Endothelial cell of umbilical vein (primary cell): ENCODE measurements around the gene CAMK2D. TPM values are rescaled to one million over a fixed set of nuclear protein-coding genes. Genes with fewer than 3 reads are reported as not detected.

Experiments used
- BruUV-seq: library from RNA; stranded (reverse); fragments of 400-500 nt; replicated peaks from 2 replicates; lab custom pipeline; 2021; lab: Mats Ljungman, UMichigan
- CTCF ChIA-PET: fragments of 300-600, 350-600 bp; sonication (Branson Sonifier 250); formaldehyde crosslinking; loops from one replicate; lab custom pipeline; 2021; ENCODE audit warnings: antibody characterized with exemption, inconsistent platforms; lab: Charles Lee
- POLR2A ChIA-PET: fragments of 300-600, 350-600 bp; sonication (Branson Sonifier 250); formaldehyde crosslinking; loops from one replicate; lab custom pipeline; 2021; ENCODE audit warnings: antibody characterized with exemption, inconsistent platforms; lab: Charles Lee
- DNase-seq: peaks from one replicate; pipeline ENCODE4 v3.0.0-alpha.2; 2011; ENCODE audit warnings: low read depth, low spot score
- FAIRE-seq: peaks from 2 replicates; lab custom pipeline; 2011; peaks lifted over from hg19 to GRCh38; lab: Jason Lieb, UNC
- H2AFZ ChIP-seq: 2 replicates; pipeline ENCODE4 v1.6.0; 2012; ENCODE audit warnings: low read depth, low read length, control low read depth, inconsistent platforms
- H3K27ac ChIP-seq: 2 replicates; pipeline ENCODE4 v1.5.1; 2011; ENCODE audit warnings: low read depth, mild to moderate bottlenecking, control low read depth, low read length, moderate library complexity; ENCODE audit not compliant: insufficient read depth
- H3K27me3 ChIP-seq, 2 experiments: 2 replicates each; pipeline versions ENCODE4 v1.6.0 to v1.6.1; 2011; ENCODE audit warnings: low read length in 2 of 2, mixed read lengths in 1 of 2; ENCODE audit not compliant: control insufficient read depth in 2 of 2, insufficient read depth in 2 of 2
- H3K36me3 ChIP-seq, 2 experiments: 2 replicates in 1 of 2; 3 replicates in 1 of 2; pipeline ENCODE4 v1.5.1; 2011; ENCODE audit warnings: low read length in 2 of 2, mild to moderate bottlenecking in 1 of 2, moderate library complexity in 1 of 2; ENCODE audit not compliant: control insufficient read depth in 2 of 2, insufficient read depth in 2 of 2; ENCODE audit errors: extremely low read depth in 1 of 2
- H3K4me1 ChIP-seq: 3 replicates; pipeline ENCODE4 v1.5.1; 2011; ENCODE audit warnings: mild to moderate bottlenecking, low read length; ENCODE audit not compliant: control insufficient read depth, insufficient read depth; ENCODE audit errors: extremely low read depth
- H3K4me2 ChIP-seq: 2 replicates; pipeline ENCODE4 v1.6.1; 2011; ENCODE audit warnings: low read length, control low read depth, mixed read lengths; ENCODE audit not compliant: insufficient read depth
- H3K4me3 ChIP-seq, 3 experiments: fragments of 200-600 bp in 1 of 3; sonication (generic), shearing (Covaris generic) in 1 of 3; replicated peaks in 1 of 3; 2 replicates each; pipeline ENCODE4 v1.5.1; 2011 to 2016; ENCODE audit warnings: control low read depth in 3 of 3, low read length in 3 of 3, mild to moderate bottlenecking in 2 of 3, inconsistent platforms in 1 of 3, low read depth in 1 of 3, moderate library complexity in 1 of 3; ENCODE audit not compliant: insufficient read depth in 1 of 3
- H3K79me2 ChIP-seq: 2 replicates; pipeline ENCODE4 v1.6.0; 2012; ENCODE audit warnings: low read length, inconsistent platforms; ENCODE audit not compliant: control insufficient read depth, insufficient read depth
- H3K9ac ChIP-seq: replicated peaks from 2 replicates; pipeline ENCODE3; 2011; ENCODE audit warnings: low read length, control low read depth; ENCODE audit not compliant: insufficient read depth; ENCODE audit errors: extremely low read depth
- H3K9me1 ChIP-seq: replicated peaks from 3 replicates; pipeline ENCODE4 v1.6.0; 2011; ENCODE audit warnings: mild to moderate bottlenecking, low read length; ENCODE audit not compliant: control insufficient read depth, insufficient read depth; ENCODE audit errors: extremely low read depth
- H3K9me3 ChIP-seq: replicated peaks from 2 replicates; pipeline ENCODE4 v1.5.1; 2012; ENCODE audit warnings: low read length, inconsistent platforms; ENCODE audit not compliant: control insufficient read depth, insufficient read depth
- H4K20me1 ChIP-seq: replicated peaks from 2 replicates; pipeline ENCODE3; 2011; ENCODE audit warnings: mild to moderate bottlenecking, low read length; ENCODE audit not compliant: control insufficient read depth, insufficient read depth; ENCODE audit errors: extremely low read depth
- EZH2 ChIP-seq: IDR thresholded peaks from 2 replicates; pipeline ENCODE4 v1.6.1; 2012; ENCODE audit warnings: borderline replicate concordance, low read depth, mild to moderate bottlenecking, moderate library complexity, low read length, inconsistent platforms; ENCODE audit not compliant: severe bottlenecking
- FOS ChIP-seq: IDR thresholded peaks from 2 replicates; pipeline ENCODE4 v1.6.1; 2011; ENCODE audit warnings: mild to moderate bottlenecking, low read length, moderate library complexity, borderline replicate concordance; ENCODE audit not compliant: insufficient read depth
- GATA2 ChIP-seq: IDR thresholded peaks from 2 replicates; pipeline ENCODE4 v1.7.0; 2011; ENCODE audit warnings: low read depth, mild to moderate bottlenecking, moderate library complexity, mixed read lengths, low read length; ENCODE audit not compliant: insufficient read length, insufficient read depth
- JUN ChIP-seq: IDR thresholded peaks from 2 replicates; pipeline ENCODE4 v1.6.1; 2011; ENCODE audit warnings: borderline replicate concordance, low read depth; ENCODE audit not compliant: insufficient read length, insufficient read depth
- MYC ChIP-seq: IDR thresholded peaks from one replicate; pipeline ENCODE4 v1.6.1; 2011; ENCODE audit warnings: mild to moderate bottlenecking, low read depth, low read length
- POLR2A ChIP-seq: IDR thresholded peaks from 2 replicates; pipeline ENCODE4 v1.6.1; 2012; ENCODE audit warnings: low read depth, mild to moderate bottlenecking, control low read depth, low read length
- POLR2AphosphoS5 ChIP-seq: IDR thresholded peaks from 2 replicates; pipeline ENCODE4 v1.6.1; 2012; ENCODE audit warnings: low read depth, mild to moderate bottlenecking, control low read depth, low read length, moderate library complexity; ENCODE audit not compliant: insufficient read depth
- dilution Hi-C: fragments of 300-500 bp; cut with MboI; formaldehyde crosslinking; loops from one replicate; pipeline ENCODE4 v1.15.0; 2019; ENCODE audit warnings: low sequenced_read_pairs; ENCODE audit not compliant: extremely low pct_ligation_motif_present
- intact Hi-C: fragments of 100-400 bp; cut with micrococcal nuclease; formaldehyde crosslinking; loops from one replicate; pipeline ENCODE4 v1.10.0; 2022
- polyA plus RNA-seq, 4 experiments: library from polyadenylated mRNA; depleted of rRNA in 3 of 4; stranded (reverse) in 3 of 4; unstranded in 1 of 4; fragments of >200 nt; gene quantifications; 2 replicates each; pipeline versions ENCODE4 v1.2.1 to v1.2.3, GENCODE V29; 2011 to 2012; ENCODE audit warnings: missing spikeins in 1 of 4
- total RNA-seq: library from RNA; stranded (reverse); gene quantifications from 2 replicates; pipeline ENCODE4 v1.2.3, GENCODE V29; 2021

CAMK2D gene
- total and polyA plus RNA-seq, 2 donors (not counting 3 experiments of a cell fraction or from before 2014, with no cell fraction given), result 10.4 to 30.7 TPM

DNA sequence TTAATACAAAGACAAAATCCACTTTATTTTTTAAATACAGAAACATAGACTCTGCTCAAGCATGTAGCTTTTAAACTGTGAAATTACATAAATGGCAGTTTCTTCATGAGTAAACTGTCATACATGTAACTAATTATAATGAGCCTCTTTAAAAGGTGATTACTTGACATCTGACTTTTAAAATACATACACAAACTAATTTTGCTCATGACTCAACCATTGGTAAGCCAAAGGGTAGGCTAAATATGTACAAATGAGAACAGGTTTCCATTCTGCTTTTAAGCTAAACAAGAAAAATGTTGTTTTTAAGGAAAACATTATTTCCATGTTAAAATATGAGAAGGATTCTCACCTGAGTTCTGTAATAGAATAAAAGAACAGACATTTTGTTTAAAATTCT, 27.9 kb downstream of the CAMK2D start:
- H3K79me2 ChIP-seq, result no peaks in the 10 kb centered on the region
- no peak overlapping the region for H3K4me3 ChIP-seq
- no peak overlapping the region for H3K9ac ChIP-seq
- no peaks in the 10 kb centered on the region for H3K9me3 ChIP-seq
- H3K36me3 ChIP-seq, result no peaks in the 10 kb centered on the region
- H3K27ac ChIP-seq, result no peak overlapping the region
- no TSS peak for BruUV-seq
- H4K20me1 ChIP-seq, result no peaks in the 10 kb centered on the region
- intact Hi-C loops (no loop called here), dilution Hi-C loops (no loop called here)
- POLR2A ChIA-PET, result no interaction called here
- DNase-seq (no peak), FAIRE-seq (no peak)
- CTCF ChIA-PET, result interaction anchor here (1.1 to 1.5 kb wide), 3 partner anchors 9 to 339 kb away, joined by 3 to 4 read pairs (median 4); no protein-coding TSS in a partner anchor
- H3K9me1 ChIP-seq, result no peaks in the 10 kb centered on the region
- no peak for TF ChIP-seq MYC
- TF ChIP-seq JUN, result no peak
- no peak for TF ChIP-seq EZH2
- no peak for TF ChIP-seq FOS
- TF ChIP-seq POLR2AphosphoS5, result no peak
- no peak for TF ChIP-seq GATA2
- no peaks in the 10 kb centered on the region for H3K27me3 ChIP-seq
- H3K4me2 ChIP-seq, result no peak overlapping the region
- no peaks in the 10 kb centered on the region for H3K4me1 ChIP-seq
- no peak overlapping the region for H2AFZ ChIP-seq

DNA sequence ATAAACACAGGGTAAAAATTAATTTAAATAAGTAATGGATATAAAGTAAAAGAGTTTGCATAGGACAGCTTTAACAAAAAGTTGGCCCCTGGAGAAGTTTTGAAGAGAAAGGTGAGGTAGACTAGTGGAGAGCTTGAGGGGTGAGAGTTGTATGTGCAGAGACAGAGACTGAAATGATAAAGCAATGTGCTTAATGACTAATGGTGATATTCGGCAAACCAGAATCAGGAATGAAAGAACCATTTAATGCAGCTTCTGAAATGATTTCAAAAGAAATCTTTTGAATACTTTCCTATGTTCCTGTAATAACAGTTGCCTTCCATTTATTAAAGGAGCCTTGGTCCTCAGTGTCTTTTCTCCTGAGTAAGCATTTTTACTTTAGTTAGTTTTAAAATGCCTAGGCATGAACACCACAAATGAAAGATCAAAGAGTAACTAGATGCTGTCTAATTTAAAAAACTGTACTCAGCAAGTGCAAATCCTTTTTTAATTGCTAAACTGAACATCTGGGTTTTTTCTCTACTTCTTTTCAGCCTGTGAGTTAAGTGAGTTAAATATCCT, 28.5 kb downstream of the CAMK2D start:
- no peak overlapping the region for H2AFZ ChIP-seq
- BruUV-seq, result no TSS peak
- no peak for FAIRE-seq
- ChIA-PET POLR2A (no interaction called here), CTCF (interaction anchor here (1.0 to 1.5 kb wide), 4 partner anchors 8 to 338 kb away, joined by 3 to 4 read pairs (median 4); no protein-coding TSS in a partner anchor)
- intact Hi-C loops, result no loop called here
- no peak overlapping the region for H3K27ac ChIP-seq
- no peaks in the 10 kb centered on the region for H4K20me1 ChIP-seq
- no peaks in the 10 kb centered on the region for H3K9me3 ChIP-seq
- DNase-seq, result no peak
- no peaks in the 10 kb centered on the region for H3K36me3 ChIP-seq
- dilution Hi-C loops, result no loop called here
- no peaks in the 10 kb centered on the region for H3K27me3 ChIP-seq
- H3K4me3 ChIP-seq, result no peak overlapping the region
- H3K79me2 ChIP-seq, result no peaks in the 10 kb centered on the region
- no peak for TF ChIP-seq POLR2A
- no peaks in the 10 kb centered on the region for H3K9me1 ChIP-seq
- no peak overlapping the region for H3K4me2 ChIP-seq
- H3K4me1 ChIP-seq, result no peaks in the 10 kb centered on the region
- H3K9ac ChIP-seq, result no peak overlapping the region
